Vagina (tissue), 2 donors: ENCODE results near the gene IQCC. TPM values are rescaled to one million over a fixed set of nuclear protein-coding genes. Genes with fewer than 3 reads are reported as not detected.

Experiments
- DNase-seq, 2 donors: peaks; one replicate each; pipeline ENCODE4 v3.0.0-alpha.2; 2017; ENCODE audit errors: extremely low spot score in 2 of 2
- H3K27ac ChIP-seq: fragments of 200-600 bp; sonication (generic); one replicate; pipeline ENCODE4 v1.5.1; 2019
- H3K27me3 ChIP-seq: fragments of 200-600 bp; sonication (generic); one replicate; pipeline ENCODE4 v1.5.1; 2019
- H3K36me3 ChIP-seq, 2 donors: fragments of 200-600 bp; sonication (generic); one replicate each; pipeline ENCODE4 v1.5.1; 2017 to 2019
- H3K4me1 ChIP-seq: fragments of 200-600 bp; sonication (generic); one replicate; pipeline ENCODE4 v1.5.1; 2019
- H3K4me3 ChIP-seq, 2 donors: fragments of 200-600 bp; sonication (generic); 1 replicate in 1 of 2; 2 replicates in 1 of 2; pipeline ENCODE4 v1.5.1; 2016 to 2019
- H3K9me3 ChIP-seq: fragments of 200-600 bp; sonication (generic); one replicate; pipeline ENCODE4 v1.5.1; 2019
- CTCF ChIP-seq, 3 experiments: fragments of 450-650 bp in 2 of 3; fragments of 200-600 bp in 1 of 3; sonication (generic) in 1 of 3; IDR thresholded peaks; one replicate each; pipeline ENCODE4 v1.5.1; 2017 to 2019; ENCODE audit warnings: antibody characterized with exemption in 3 of 3, mild to moderate bottlenecking in 2 of 3, moderate library complexity in 2 of 3
- POLR2A ChIP-seq, 2 donors: fragments of 450-650 bp; IDR thresholded peaks; one replicate each; pipeline ENCODE4 v1.6.1; 2017; ENCODE audit warnings: antibody characterized with exemption in 2 of 2, mild to moderate bottlenecking in 2 of 2, moderate library complexity in 2 of 2
- POLR2AphosphoS5 ChIP-seq, 2 donors: sonication (generic); formaldehyde crosslinking; IDR thresholded peaks; one replicate each; pipeline ENCODE4 v1.9.0; 2017; ENCODE audit warnings: antibody characterized with exemption in 2 of 2, mild to moderate bottlenecking in 2 of 2, low read depth in 1 of 2; ENCODE audit not compliant: insufficient read depth in 1 of 2
- intact Hi-C: fragments of 100-400 bp; cut with DNase I; formaldehyde crosslinking; loops from one replicate; pipeline ENCODE4 v1.15.1; 2023
- total RNA-seq: library from RNA; depleted of rRNA; stranded (reverse); fragments of >200 nt; gene quantifications from one replicate; pipeline ENCODE4 v1.2.3, GENCODE V29; 2016

IQCC gene
- total RNA-seq, 1 donor from 2014 or later = not detected

GRCh38 chr1:32216566-32216965, 11.1 kb downstream of the IQCC start:
- Histone ChIP-seq H3K4me1 (peaks cover 12% of the 10 kb centered on the region), H3K36me3 (peaks cover 0 to 22% of the 10 kb centered on the region in 2 donors), H3K4me3 (no peak overlapping the region), H3K27me3 (no peaks in the 10 kb centered on the region), H3K27ac (no peak overlapping the region), H3K9me3 (no peaks in the 10 kb centered on the region)
- intact Hi-C loops = no loop called here
- DNase-seq = no peak
- TF ChIP-seq POLR2AphosphoS5 (IDR thresholded peaks at IDR 0.05; ENCODE audit: insufficient read depth in 1 of 2, low read depth in 1 of 2) (no peak), POLR2A (IDR thresholded peaks at IDR 0.05) (no peak), CTCF (IDR thresholded peaks at IDR 0.05) (no peak)

- TF ChIP-seq POLR2AphosphoS5 (IDR thresholded peaks at IDR 0.05; ENCODE audit: insufficient read depth in 1 of 2, low read depth in 1 of 2) (no peak), CTCF (IDR thresholded peaks at IDR 0.05) (no peak), POLR2A (IDR thresholded peaks at IDR 0.05) (no peak)
- intact Hi-C loops = no loop called here
- Histone ChIP-seq H3K4me3 (no peak overlapping the region), H3K27ac (no peak overlapping the region), H3K36me3 (peaks cover 0 to 23% of the 10 kb centered on the region in 2 donors), H3K27me3 (no peaks in the 10 kb centered on the region), H3K4me1 (peaks cover 27% of the 10 kb centered on the region), H3K9me3 (no peaks in the 10 kb centered on the region)
- DNase-seq = no peak
Observed at GRCh38 chr1:32219022-32219421, 13.6 kb downstream of the IQCC start.

GRCh38 chr1:32220746-32221580, 15.5 kb downstream of the IQCC start:
- H3K27ac ChIP-seq = peak overlapping the region; percentile 87
- no peaks in the 10 kb centered on the region for H3K9me3 ChIP-seq
- H3K27me3 ChIP-seq = no peaks in the 10 kb centered on the region
- peaks cover 28% of the 10 kb centered on the region for H3K4me1 ChIP-seq
- TF ChIP-seq POLR2AphosphoS5 (IDR thresholded peaks at IDR 0.05; ENCODE audit: insufficient read depth in 1 of 2, low read depth in 1 of 2) (no peak), CTCF (IDR thresholded peaks at IDR 0.05) (no peak), POLR2A (IDR thresholded peaks at IDR 0.05) (no peak)
- intact Hi-C loops = loop anchor here (10.0 kb wide), 1 partner anchor 174 kb away; the partner anchor contains the start of gene BSDC1
- H3K4me3 ChIP-seq = peak overlapping the region; percentile 92 to 95
- no peak for DNase-seq
- peaks cover 0 to 28% of the 10 kb centered on the region in 2 donors for H3K36me3 ChIP-seq

GRCh38 chr1:32221581-32221979, 16.1 kb downstream of the IQCC start:
- intact Hi-C loops = loop anchor here (10.0 kb wide), 1 partner anchor 173 kb away; the partner anchor contains the start of gene BSDC1
- peaks cover 28% of the 10 kb centered on the region for H3K4me1 ChIP-seq
- H3K36me3 ChIP-seq = peaks cover 0 to 30% of the 10 kb centered on the region in 2 donors
- TF ChIP-seq POLR2AphosphoS5 (IDR thresholded peaks at IDR 0.05; ENCODE audit: insufficient read depth in 1 of 2, low read depth in 1 of 2) (no peak), POLR2A (IDR thresholded peaks at IDR 0.05) (no peak), CTCF (IDR thresholded peaks at IDR 0.05) (no peak)
- peak overlapping the region; percentile 87 for H3K27ac ChIP-seq
- DNase-seq = no peak
- H3K9me3 ChIP-seq = no peaks in the 10 kb centered on the region
- peak overlapping the region; percentile 92 to 95 for H3K4me3 ChIP-seq
- H3K27me3 ChIP-seq = no peaks in the 10 kb centered on the region
